NK-92 treated with Interleukin-12 subunit alpha and Interleukin-12 subunit beta, amount 100 ng/mL, for 24 hours (cell line): ENCODE measurements around the gene MYO9A.
"Not testable (repeated sequence)": the region's sequence is repeated elsewhere in the genome, so short reads cannot be mapped to it uniquely, and the experiment has no call there.

Experiments
- DNase-seq: peaks from one replicate; lab custom pipeline; 2025; lab: John Stamatoyannopoulos, UW

Gene MYO9A

GRCh38 chr15:71874245-71874644 is 243.7 kb downstream of the MYO9A start:
- no peak for DNase-seq

- not testable (repeated sequence) for DNase-seq
These were observed 259.7 kb downstream of the MYO9A start for GRCh38 chr15:71858232-71858631.

GRCh38 chr15:71853543-71853942 is 264.4 kb downstream of the MYO9A start:
- DNase-seq = no peak

- DNase-seq = no peak
These were observed 273.0 kb downstream of the MYO9A start for GRCh38 chr15:71844916-71845315.

- no peak for DNase-seq
These were observed 276.4 kb downstream of the MYO9A start for GRCh38 chr15:71841563-71841962.

- DNase-seq = no peak
These were observed 287.0 kb downstream of the MYO9A start for GRCh38 chr15:71830981-71831380.

GRCh38 chr15:71826196-71826595 is 291.8 kb downstream of the MYO9A start:
- no peak for DNase-seq

GRCh38 chr15:71825021-71825730 is 292.8 kb downstream of the MYO9A start:
- DNase-seq = no peak

GRCh38 chr15:71823801-71824200 is 294.1 kb downstream of the MYO9A start:
- no peak for DNase-seq

- no peak for DNase-seq
These were observed 294.9 kb downstream of the MYO9A start for GRCh38 chr15:71822890-71823630.

GRCh38 chr15:71821547-71822129 is 296.3 kb downstream of the MYO9A start:
- no peak for DNase-seq

- no peak for DNase-seq
These were observed 297.8 kb downstream of the MYO9A start for GRCh38 chr15:71820127-71820526.

- DNase-seq = no peak
These were observed 300.6 kb downstream of the MYO9A start for GRCh38 chr15:71817351-71817750.

GRCh38 chr15:71815301-71815700 is 302.6 kb downstream of the MYO9A start:
- DNase-seq = no peak

- DNase-seq = no peak
These were observed 304.1 kb downstream of the MYO9A start for GRCh38 chr15:71813723-71814470.

GRCh38 chr15:71812966-71813722 is 304.8 kb downstream of the MYO9A start:
- DNase-seq = no peak

- DNase-seq = no peak
These were observed 305.9 kb downstream of the MYO9A start for GRCh38 chr15:71811752-71812735.

- no peak for DNase-seq
These were observed 306.8 kb downstream of the MYO9A start for GRCh38 chr15:71811036-71811736.

GRCh38 chr15:71810256-71811035 is 307.5 kb downstream of the MYO9A start, which contains the start of gene NR2E3:
NR2E3 (plus strand) TSS chr15:71810554; CDS start chr15:71810744, 190 bp downstream.
- DNase-seq = no peak
